Hepatocyte (in vitro differentiated cells): ENCODE data around the gene MTRF1. TPM values are rescaled to one million over a fixed set of nuclear protein-coding genes. Genes with fewer than 3 reads are reported as not detected.

Source experiments
- DNase-seq: peaks from one replicate; pipeline ENCODE4 v3.0.0-alpha.2; 2016; ENCODE audit warnings: low spot score
- H2AFZ ChIP-seq: fragments of 200-600 bp; sonication (generic); 2 replicates; pipeline ENCODE4 v1.6.0; 2016; ENCODE audit warnings: antibody characterized with exemption, mild to moderate bottlenecking
- H3K27ac ChIP-seq: fragments of 200-600 bp; sonication (generic); 2 replicates; pipeline ENCODE4 v1.5.1; 2016; ENCODE audit warnings: mild to moderate bottlenecking
- H3K27me3 ChIP-seq: fragments of 200-600 bp; sonication (generic); 2 replicates; pipeline ENCODE4 v1.6.1; 2016
- H3K36me3 ChIP-seq: fragments of 200-600 bp; sonication (generic); replicated peaks from 2 replicates; pipeline ENCODE4 v1.5.1; 2016; ENCODE audit warnings: low read depth; ENCODE audit not compliant: insufficient read depth
- H3K4me1 ChIP-seq: fragments of 200-600 bp; sonication (generic); 2 replicates; pipeline ENCODE4 v1.5.1; 2016; ENCODE audit warnings: mild to moderate bottlenecking, moderate library complexity; ENCODE audit not compliant: insufficient read depth
- H3K4me2 ChIP-seq: fragments of 200-600 bp; sonication (generic); 2 replicates; pipeline ENCODE4 v1.6.0; 2016
- H3K4me3 ChIP-seq: fragments of 200-600 bp; sonication (generic); 2 replicates; pipeline ENCODE4 v1.5.1; 2016; ENCODE audit warnings: mild to moderate bottlenecking
- H3K79me2 ChIP-seq: fragments of 200-600 bp; sonication (generic); 2 replicates; pipeline ENCODE4 v1.6.0; 2017; ENCODE audit warnings: mild to moderate bottlenecking
- H3K9me2 ChIP-seq: fragments of 200-600 bp; sonication (generic); replicated peaks from 2 replicates; pipeline ENCODE4 v1.6.0; 2017; ENCODE audit warnings: mild to moderate bottlenecking; ENCODE audit not compliant: insufficient read depth
- H3K9me3 ChIP-seq: fragments of 200-600 bp; sonication (generic); 2 replicates; pipeline ENCODE4 v1.5.1; 2016; ENCODE audit warnings: low read depth, mild to moderate bottlenecking
- H4K20me1 ChIP-seq: fragments of 200-600 bp; sonication (generic); 2 replicates; pipeline ENCODE4 v1.6.0; 2016; ENCODE audit warnings: mild to moderate bottlenecking; ENCODE audit not compliant: insufficient read depth, poor library complexity, severe bottlenecking
- EZH2 ChIP-seq: fragments of 200-600 bp; sonication (generic); IDR thresholded peaks from 2 replicates; pipeline ENCODE4 v1.6.1; 2016; ENCODE audit warnings: antibody characterized with exemption, mild to moderate bottlenecking, borderline replicate concordance
- EZH2phosphoT487 ChIP-seq: fragments of 200-600 bp; sonication (generic); IDR thresholded peaks from one replicate; pipeline ENCODE4 v1.6.1; 2018; ENCODE audit warnings: antibody characterized with exemption, mild to moderate bottlenecking, low read depth, moderate library complexity; ENCODE audit not compliant: unreplicated experiment, severe bottlenecking
- WGBS: methylation state at CpG from one replicate; pipeline ENCODE4 v1.1.6; 2016; ENCODE audit warnings: low lambda C conversion rate; ENCODE audit errors: missing lambda C conversion rate; 5-methylcytosine and 5-hydroxymethylcytosine counted together
- polyA plus RNA-seq: library from polyadenylated mRNA; unstranded; fragments of >200 nt; fragmentation: Nextera tagmentation; extraction: Ambion mirVana; gene quantifications from 2 replicates; pipeline ENCODE4 v1.2.1, GENCODE V29; 2016
- total RNA-seq: library from RNA; depleted of rRNA; stranded (reverse); fragments of >200 nt; gene quantifications from 2 replicates; pipeline ENCODE4 v1.2.3, GENCODE V29; 2014
- TF ChIP-seq, protein P1 (sequence below): fragments of 200-600 bp; sonication (generic); IDR thresholded peaks from 2 replicates; pipeline ENCODE4 v1.5.1; 2016; ENCODE audit warnings: antibody characterized with exemption, mild to moderate bottlenecking; ENCODE audit not compliant: poor library complexity

MTRF1 gene
- total and polyA plus RNA-seq, 2 experiments from 2014 or later, result 10.4 to 18.5 TPM

DNA sequence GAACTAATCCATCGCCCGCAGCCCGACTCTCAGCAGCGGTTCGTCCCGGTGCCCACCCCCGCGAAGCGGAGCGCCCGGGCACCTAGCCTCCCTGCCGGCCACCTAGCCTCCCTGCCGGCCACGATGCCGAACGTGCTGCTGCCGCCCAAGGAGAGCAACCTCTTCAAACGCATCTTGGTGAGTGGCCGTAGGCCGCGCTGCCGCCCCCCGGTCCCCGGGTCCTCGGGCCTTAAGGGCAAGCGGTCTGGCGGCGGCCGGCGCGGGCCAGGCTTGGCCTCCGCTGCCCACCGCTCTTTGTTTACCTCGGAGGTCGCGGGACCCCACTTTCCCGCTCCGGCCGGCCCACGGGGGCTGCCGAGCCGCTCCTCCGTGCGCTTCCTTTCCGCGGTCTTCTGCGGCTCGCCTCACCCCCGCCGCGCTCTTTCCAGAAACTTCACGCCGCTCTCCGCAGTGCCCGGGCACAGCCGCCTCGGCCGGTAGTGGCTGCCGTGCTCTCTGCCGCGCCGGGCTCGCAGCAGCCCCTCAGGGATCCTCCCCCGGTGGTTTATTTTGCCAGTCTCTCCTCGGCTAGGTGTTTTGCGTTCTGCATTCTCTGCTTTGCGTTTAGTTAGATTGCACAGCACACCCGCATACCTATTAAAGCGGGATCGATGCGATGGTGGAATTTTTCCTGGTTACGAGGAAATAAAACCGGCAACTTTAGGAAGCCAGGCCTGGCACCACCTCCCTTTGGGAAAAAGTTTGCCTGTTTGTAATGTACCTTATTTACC lies 48.2 kb upstream of the MTRF1 start:
- peak overlapping the region; percentile 77 for H3K4me2 ChIP-seq
- H2AFZ ChIP-seq, result peak overlapping the region; percentile 77
- no peaks in the 10 kb centered on the region for H3K27me3 ChIP-seq
- H4K20me1 ChIP-seq, result peaks cover 24% of the 10 kb centered on the region
- no peaks in the 10 kb centered on the region for H3K36me3 ChIP-seq
- DNase-seq, result peak; percentile 64
- no peaks in the 10 kb centered on the region for H3K9me3 ChIP-seq
- H3K27ac ChIP-seq, result peak overlapping the region; percentile 97
- peak overlapping the region; percentile 100 for H3K4me3 ChIP-seq
- 2% methylated on average over 70 of the region's 73 CpGs for WGBS
- peaks cover 53% of the 10 kb centered on the region for H3K79me2 ChIP-seq
- no peak for TF ChIP-seq EZH2
- TF ChIP-seq, protein P1, sequence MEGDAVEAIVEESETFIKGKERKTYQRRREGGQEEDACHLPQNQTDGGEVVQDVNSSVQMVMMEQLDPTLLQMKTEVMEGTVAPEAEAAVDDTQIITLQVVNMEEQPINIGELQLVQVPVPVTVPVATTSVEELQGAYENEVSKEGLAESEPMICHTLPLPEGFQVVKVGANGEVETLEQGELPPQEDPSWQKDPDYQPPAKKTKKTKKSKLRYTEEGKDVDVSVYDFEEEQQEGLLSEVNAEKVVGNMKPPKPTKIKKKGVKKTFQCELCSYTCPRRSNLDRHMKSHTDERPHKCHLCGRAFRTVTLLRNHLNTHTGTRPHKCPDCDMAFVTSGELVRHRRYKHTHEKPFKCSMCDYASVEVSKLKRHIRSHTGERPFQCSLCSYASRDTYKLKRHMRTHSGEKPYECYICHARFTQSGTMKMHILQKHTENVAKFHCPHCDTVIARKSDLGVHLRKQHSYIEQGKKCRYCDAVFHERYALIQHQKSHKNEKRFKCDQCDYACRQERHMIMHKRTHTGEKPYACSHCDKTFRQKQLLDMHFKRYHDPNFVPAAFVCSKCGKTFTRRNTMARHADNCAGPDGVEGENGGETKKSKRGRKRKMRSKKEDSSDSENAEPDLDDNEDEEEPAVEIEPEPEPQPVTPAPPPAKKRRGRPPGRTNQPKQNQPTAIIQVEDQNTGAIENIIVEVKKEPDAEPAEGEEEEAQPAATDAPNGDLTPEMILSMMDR, result no peak
- no peaks in the 10 kb centered on the region for H3K9me2 ChIP-seq
- peaks cover 13% of the 10 kb centered on the region for H3K4me1 ChIP-seq

DNA sequence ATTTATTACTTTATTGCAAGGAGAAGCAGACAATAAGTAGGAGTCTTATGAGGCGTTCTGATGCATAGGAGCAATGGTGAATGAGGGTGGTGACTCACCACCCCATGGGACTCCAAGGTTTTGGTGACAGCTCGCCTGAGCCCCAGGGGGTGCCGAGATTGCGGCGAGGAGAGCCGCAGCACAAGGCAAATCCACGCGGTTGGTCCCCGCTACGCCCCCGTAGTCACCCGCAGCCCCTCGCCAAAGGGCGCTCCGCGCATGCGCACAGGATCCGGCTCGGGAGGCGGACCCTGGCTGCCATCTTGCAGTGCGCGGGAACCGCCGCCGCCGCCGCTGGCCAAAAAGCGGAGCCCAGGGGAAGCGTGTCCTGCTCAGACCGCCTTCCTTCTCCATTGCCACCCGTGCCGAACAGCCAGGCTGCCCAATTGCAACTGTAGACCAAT lies 47.6 kb upstream of the MTRF1 start, which contains the start of gene NAA16:
TSS of gene NAA16 (plus strand) at position 305 of the 443 bp plus-strand sequence. CDS start 262 bp downstream, outside the sequence.
- WGBS, result 3% methylated on average over 30 of the region's 32 CpGs
- Histone ChIP-seq H3K4me1 (peaks cover 13% of the 10 kb centered on the region), H3K4me2 (peak within 1 kb of the TSS; percentile 77), H3K9me3 (no peaks in the 10 kb centered on the region), H3K79me2 (peaks cover 47% of the 10 kb centered on the region), H3K36me3 (no peaks in the 10 kb centered on the region), H2AFZ (peak within 1 kb of the TSS; percentile 77), H4K20me1 (peaks cover 22% of the 10 kb centered on the region), H3K4me3 (peak within 1 kb of the TSS; percentile 100), H3K27ac (peak within 1 kb of the TSS; percentile 97), H3K27me3 (no peaks in the 10 kb centered on the region), H3K9me2 (no peaks in the 10 kb centered on the region)
- no peak for TF ChIP-seq EZH2
- TF ChIP-seq, protein P1, result no peak
- TF ChIP-seq EZH2phosphoT487, result no peak
- peak; percentile 93 for DNase-seq

DNA sequence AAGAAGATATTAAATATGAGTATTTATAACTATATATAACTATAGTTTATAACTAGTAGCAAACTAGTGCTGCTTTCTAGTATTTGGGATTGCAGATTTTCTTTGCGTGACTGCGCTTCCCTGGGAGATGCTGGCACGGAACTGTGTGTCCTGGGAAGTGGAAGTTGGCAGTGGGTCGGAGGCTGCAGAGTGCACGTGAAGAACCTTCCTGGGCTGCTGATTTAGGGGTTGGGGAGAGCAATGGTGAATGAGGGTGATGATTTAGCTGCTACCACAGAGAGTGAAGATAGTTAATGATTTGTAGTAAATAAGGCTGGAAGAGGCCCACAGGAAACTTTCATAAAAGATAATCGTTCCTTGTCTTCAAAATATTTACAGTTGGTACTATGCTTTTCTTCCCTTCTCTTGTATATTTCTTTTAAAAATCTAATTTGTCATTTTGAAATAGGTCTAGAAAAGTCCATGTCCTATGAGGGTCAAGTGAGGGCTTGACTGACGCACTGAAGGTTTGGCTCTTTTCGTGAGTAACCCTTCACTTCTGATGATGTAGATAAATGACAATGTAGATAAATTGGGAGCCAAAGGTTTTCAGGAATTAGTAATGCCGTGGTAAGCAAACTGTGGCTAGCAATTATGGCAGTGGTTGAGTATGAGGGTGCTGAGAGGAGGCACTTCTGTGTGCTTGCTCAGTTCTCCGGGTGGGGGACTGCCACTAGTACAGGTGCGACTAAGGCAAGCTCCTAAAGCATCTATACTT lies 44.7 kb upstream of the MTRF1 start:
- Histone ChIP-seq H3K27ac (no peak overlapping the region), H3K4me2 (no peak overlapping the region), H3K4me1 (peaks cover 3% of the 10 kb centered on the region), H3K9me2 (no peaks in the 10 kb centered on the region), H3K9me3 (no peaks in the 10 kb centered on the region), H3K36me3 (no peaks in the 10 kb centered on the region), H3K27me3 (no peaks in the 10 kb centered on the region), H3K79me2 (peaks cover 18% of the 10 kb centered on the region), H2AFZ (no peak overlapping the region), H3K4me3 (no peak overlapping the region), H4K20me1 (peaks cover 8% of the 10 kb centered on the region)
- TF ChIP-seq, protein P1, result no peak
- TF ChIP-seq EZH2phosphoT487 (no peak), EZH2 (no peak)
- 84% methylated on average over 11 of the region's 11 CpGs for WGBS
- DNase-seq, result no peak
